Choroid plexus epithelial cell (primary cell): ENCODE data around the gene PEX10.

Experiments
- DNase-seq: peaks from one replicate; pipeline ENCODE4 v3.0.0-alpha.2; 2010; ENCODE audit warnings: low read depth
- H3K4me3 ChIP-seq: 2 replicates; pipeline ENCODE4 v1.5.1; 2011; ENCODE audit warnings: low read depth, mild to moderate bottlenecking, control low read depth, low read length, moderate library complexity
- CTCF ChIP-seq: conservative IDR thresholded peaks from 2 replicates; pipeline ENCODE4 v1.5.1; 2011; ENCODE audit warnings: low read depth, mild to moderate bottlenecking, control low read depth, inconsistent platforms, low read length, moderate library complexity

Gene PEX10

GRCh38 chr1:2391041-2391930 lies 21.1 kb downstream of the PEX10 start, which contains the start of the genes MORN1 and RER1:
MORN1 (minus strand) TSS chr1:2391554; CDS start chr1:2391533, 21 bp downstream.
RER1 (plus strand) TSS chr1:2391841; CDS start chr1:2395791, 3,950 bp downstream.
- no peak for TF ChIP-seq CTCF
- DNase-seq: peak; percentile 99
- H3K4me3 ChIP-seq: peak within 1 kb of the TSS; percentile 91

GRCh38 chr1:2389644-2390043 lies 22.7 kb downstream of the PEX10 start:
- DNase-seq: no peak
- no peak overlapping the region for H3K4me3 ChIP-seq
- no peak for TF ChIP-seq CTCF

GRCh38 chr1:2388004-2388913 lies 24.1 kb downstream of the PEX10 start:
- TF ChIP-seq CTCF: no peak
- no peak overlapping the region for H3K4me3 ChIP-seq
- DNase-seq: no peak

- H3K4me3 ChIP-seq: no peak overlapping the region
- DNase-seq: no peak
- TF ChIP-seq CTCF: no peak
Measured at GRCh38 chr1:2386636-2387611, 25.4 kb downstream of the PEX10 start.

GRCh38 chr1:2385606-2386280 lies 26.6 kb downstream of the PEX10 start:
- TF ChIP-seq CTCF: no peak
- no peak overlapping the region for H3K4me3 ChIP-seq
- DNase-seq: no peak

GRCh38 chr1:2384941-2385481 lies 27.4 kb downstream of the PEX10 start:
- no peak overlapping the region for H3K4me3 ChIP-seq
- DNase-seq: no peak
- TF ChIP-seq CTCF: no peak
